NCI-H1436 treated with DMSO at 0.1 percent for 48 hours (cell line): ENCODE results near the gene VRK3.
A peak's percentile ranks its signal among the peaks of the same experiment; 100 is the strongest.

ENCODE experiments used
- DNase-seq: peaks from one replicate; lab custom pipeline; 2025; lab: John Stamatoyannopoulos, UW

The VRK3 gene

DNA sequence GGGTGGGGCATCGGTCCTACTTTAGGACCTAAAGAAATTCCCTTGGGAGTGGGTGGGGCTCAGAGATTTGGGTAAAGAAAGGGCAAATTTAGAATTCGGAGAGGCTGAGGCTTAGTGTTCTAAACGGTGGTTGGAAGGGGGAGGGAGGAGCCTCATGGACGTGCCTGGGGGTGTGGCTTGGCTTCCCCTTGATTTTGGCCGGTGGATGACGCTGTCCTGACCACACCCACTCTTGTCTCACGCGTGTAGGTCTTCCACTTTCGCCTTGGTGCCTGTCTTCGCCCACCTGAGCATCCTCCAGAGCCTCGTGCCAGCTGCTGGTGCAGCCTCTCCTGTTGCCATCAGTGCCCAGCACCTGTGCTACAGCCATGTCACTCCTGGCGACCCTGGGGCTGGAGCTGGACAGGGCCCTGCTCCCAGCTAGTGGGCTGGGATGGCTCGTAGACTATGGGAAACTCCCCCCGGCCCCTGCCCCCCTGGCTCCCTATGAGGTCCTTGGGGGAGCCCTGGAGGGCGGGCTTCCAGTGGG, 94.6 kb downstream of the VRK3 start:
- no peak for DNase-seq

- peak; percentile 96 for DNase-seq
Observed at GRCh38 chr19:49929611-49930482, 95.3 kb downstream of the VRK3 start.

DNA sequence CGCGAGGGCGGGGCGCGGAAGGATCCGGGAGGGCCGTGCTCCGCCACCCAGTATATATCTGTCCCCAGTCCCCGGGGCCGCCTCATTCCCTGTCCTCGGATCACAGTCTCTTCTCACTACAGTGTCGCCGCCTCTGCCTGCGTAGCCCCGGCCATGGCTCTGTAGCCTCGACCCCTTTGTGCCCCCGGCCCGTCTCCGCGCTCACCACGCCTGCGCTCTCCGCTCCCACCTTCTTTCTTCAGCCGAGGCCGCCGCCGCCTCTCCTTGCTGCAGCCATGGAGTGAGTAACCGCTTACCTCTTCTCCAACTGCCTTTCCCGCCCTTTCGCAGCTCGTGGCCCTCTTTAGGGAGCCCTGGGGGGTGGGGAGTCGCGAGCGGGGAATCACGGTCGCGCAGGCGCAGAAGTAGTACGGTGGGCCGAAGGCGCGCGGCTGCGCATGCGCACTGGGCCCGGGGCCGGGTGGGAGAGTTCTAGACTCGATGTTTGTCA, 96.0 kb downstream of the VRK3 start, which contains the start of the genes ATF5 and NUP62:
TSS of gene ATF5 (plus strand) at position 85 of the 490 bp plus-strand sequence. CDS start 1,646 bp downstream, outside the sequence.
TSS of gene NUP62 (minus strand) at position 384 of the 490 bp plus-strand sequence. CDS start 19,697 bp downstream, outside the sequence.
- peak; percentile 82 for DNase-seq

- DNase-seq: no peak
Observed at GRCh38 chr19:49927526-49928264, 97.5 kb downstream of the VRK3 start.

GRCh38 chr19:49926515-49926914, 98.7 kb downstream of the VRK3 start:
- DNase-seq: no peak
